CD4-positive, CD25-positive, alpha-beta regulatory T cell (primary cell): Measurements from ENCODE around the gene AP4M1. TPM values are rescaled to one million over a fixed set of nuclear protein-coding genes. Genes with fewer than 3 reads are reported as not detected.

Experiments
- ATAC-seq, 2 donors: fragments of 150-1000 bp; cut with Tn5 transposase; one replicate each; pipeline ENCODE4 v1.10.0; 2021; ENCODE audit warnings: low read depth in 2 of 2, moderate number of reproducible peaks in 2 of 2, moderate library complexity in 1 of 2
- DNase-seq, 3 donors: peaks; one replicate each; pipeline versions ENCODE4 v3.0.0 to v3.0.0-alpha.2; 2012 to 2022; ENCODE audit warnings: mixed read lengths in 1 of 3
- H3K27ac ChIP-seq: one replicate; pipeline ENCODE4 v1.7.0; 2013; ENCODE audit warnings: mild to moderate bottlenecking, low read length; ENCODE audit not compliant: insufficient read depth, poor library complexity, severe bottlenecking
- H3K27me3 ChIP-seq: one replicate; pipeline ENCODE4 v1.7.0; 2013; ENCODE audit warnings: low read length; ENCODE audit not compliant: control insufficient read depth, insufficient read depth
- H3K36me3 ChIP-seq: one replicate; pipeline ENCODE4 v1.7.0; 2013; ENCODE audit warnings: mild to moderate bottlenecking, low read length, moderate library complexity; ENCODE audit not compliant: control insufficient read depth, insufficient read depth
- H3K4me1 ChIP-seq: 2 replicates; pipeline ENCODE4 v1.7.0; 2013; ENCODE audit warnings: mild to moderate bottlenecking, low read length; ENCODE audit not compliant: insufficient read depth, control insufficient read depth, poor library complexity, severe bottlenecking
- H3K4me3 ChIP-seq: one replicate; pipeline ENCODE4 v1.7.0; 2013; ENCODE audit warnings: low read depth, mild to moderate bottlenecking, low read length, moderate library complexity
- H3K9me3 ChIP-seq, 2 experiments: 1 replicate in 1 of 2; 2 replicates in 1 of 2; pipeline ENCODE4 v1.7.0; 2013; ENCODE audit warnings: low read length in 2 of 2, mild to moderate bottlenecking in 1 of 2, moderate library complexity in 1 of 2; ENCODE audit not compliant: control insufficient read depth in 2 of 2
- H3K27ac Mint-ChIP-seq, 3 donors: one replicate each; pipeline ENCODE4 v1.8.0; 2020 to 2022; ENCODE audit warnings: mild to moderate bottlenecking in 3 of 3, mixed read lengths in 3 of 3, moderate library complexity in 2 of 3
- H3K27me3 Mint-ChIP-seq: one replicate; pipeline ENCODE4 v1.8.0; 2022; ENCODE audit warnings: mild to moderate bottlenecking, mixed read lengths
- H3K36me3 Mint-ChIP-seq: one replicate; pipeline ENCODE4 v1.8.0; 2020; ENCODE audit warnings: mixed read lengths
- H3K4me1 Mint-ChIP-seq, 4 donors: one replicate each; pipeline ENCODE4 v1.8.0; 2020 to 2022; ENCODE audit warnings: mixed read lengths in 4 of 4, mild to moderate bottlenecking in 1 of 4
- H3K4me3 Mint-ChIP-seq, 4 donors: one replicate each; pipeline ENCODE4 v1.8.0; 2020 to 2022; ENCODE audit warnings: mild to moderate bottlenecking in 4 of 4, mixed read lengths in 4 of 4, moderate library complexity in 3 of 4
- H3K9me3 Mint-ChIP-seq, 7 donors: one replicate each; pipeline ENCODE4 v1.8.0; 2020 to 2022; ENCODE audit warnings: mixed read lengths in 7 of 7, mild to moderate bottlenecking in 3 of 7, moderate library complexity in 2 of 7
- polyA plus RNA-seq, 4 donors: library from polyadenylated mRNA; unstranded; fragments of 300-500 nt; fragmentation: Illumina TruSeq; gene quantifications; one replicate each; pipeline ENCODE4 v1.2.3, GENCODE V29; 2021
- total RNA-seq: library from RNA; stranded (reverse); gene quantifications from one replicate; pipeline ENCODE4 v1.2.3, GENCODE V29; 2022

Gene AP4M1
- total and polyA plus RNA-seq, 5 donors from 2014 or later, result 2.6 to 6.4 (median 4.3) TPM

GRCh38 chr7:100065452-100066186, 35.8 kb upstream of the AP4M1 start:
- Mint-ChIP-seq H3K4me1 (no peaks in the 10 kb centered on the region), H3K9me3 (peaks cover 0 to 6% (median 1%) of the 10 kb centered on the region in 7 donors), H3K4me3 (no peak overlapping the region), H3K36me3 (peaks cover 37% of the 10 kb centered on the region), H3K27ac (no peak overlapping the region), H3K27me3 (no peaks in the 10 kb centered on the region)
- no peak overlapping the region for H3K27ac ChIP-seq
- DNase-seq (no peak), ATAC-seq (no peak)
- no peak overlapping the region for H3K4me3 ChIP-seq
- H3K4me1 ChIP-seq, result no peaks in the 10 kb centered on the region
- peaks cover 27% of the 10 kb centered on the region for H3K36me3 ChIP-seq
- H3K27me3 ChIP-seq, result no peaks in the 10 kb centered on the region
- peaks cover 2 to 6% of the 10 kb centered on the region in 2 experiments for H3K9me3 ChIP-seq

GRCh38 chr7:100066953-100067352, 34.5 kb upstream of the AP4M1 start:
- H3K36me3 ChIP-seq, result peaks cover 40% of the 10 kb centered on the region
- Mint-ChIP-seq H3K27ac (no peak overlapping the region), H3K4me1 (peaks cover 0 to under 1% (median 0%) of the 10 kb centered on the region in 4 donors), H3K9me3 (peaks cover 0 to 19% (median 9%) of the 10 kb centered on the region in 7 donors), H3K4me3 (no peak overlapping the region), H3K27me3 (no peaks in the 10 kb centered on the region), H3K36me3 (peaks cover 45% of the 10 kb centered on the region)
- H3K9me3 ChIP-seq, result peaks cover 15 to 20% of the 10 kb centered on the region in 2 experiments
- H3K27me3 ChIP-seq, result no peaks in the 10 kb centered on the region
- ATAC-seq, result no peak
- no peak overlapping the region for H3K27ac ChIP-seq
- no peak for DNase-seq
- no peak overlapping the region for H3K4me3 ChIP-seq
- H3K4me1 ChIP-seq, result no peaks in the 10 kb centered on the region

GRCh38 chr7:100069991-100070390, 31.5 kb upstream of the AP4M1 start:
- Histone ChIP-seq H3K27ac (no peak overlapping the region), H3K27me3 (no peaks in the 10 kb centered on the region), H3K4me3 (no peak overlapping the region), H3K36me3 (peaks cover 58% of the 10 kb centered on the region), H3K9me3 (peaks cover 21 to 31% of the 10 kb centered on the region in 2 experiments), H3K4me1 (no peaks in the 10 kb centered on the region)
- DNase-seq (no peak), ATAC-seq (no peak)
- H3K36me3 Mint-ChIP-seq, result peaks cover 53% of the 10 kb centered on the region
- peaks cover 0 to 30% (median 9%) of the 10 kb centered on the region in 7 donors for H3K9me3 Mint-ChIP-seq
- no peaks in the 10 kb centered on the region for H3K27me3 Mint-ChIP-seq
- peaks cover 0 to 6% (median 0%) of the 10 kb centered on the region in 4 donors for H3K4me1 Mint-ChIP-seq
- H3K27ac Mint-ChIP-seq, result peak overlapping the region in 1 of 3 donors; percentile 71
- H3K4me3 Mint-ChIP-seq, result no peak overlapping the region

DNA sequence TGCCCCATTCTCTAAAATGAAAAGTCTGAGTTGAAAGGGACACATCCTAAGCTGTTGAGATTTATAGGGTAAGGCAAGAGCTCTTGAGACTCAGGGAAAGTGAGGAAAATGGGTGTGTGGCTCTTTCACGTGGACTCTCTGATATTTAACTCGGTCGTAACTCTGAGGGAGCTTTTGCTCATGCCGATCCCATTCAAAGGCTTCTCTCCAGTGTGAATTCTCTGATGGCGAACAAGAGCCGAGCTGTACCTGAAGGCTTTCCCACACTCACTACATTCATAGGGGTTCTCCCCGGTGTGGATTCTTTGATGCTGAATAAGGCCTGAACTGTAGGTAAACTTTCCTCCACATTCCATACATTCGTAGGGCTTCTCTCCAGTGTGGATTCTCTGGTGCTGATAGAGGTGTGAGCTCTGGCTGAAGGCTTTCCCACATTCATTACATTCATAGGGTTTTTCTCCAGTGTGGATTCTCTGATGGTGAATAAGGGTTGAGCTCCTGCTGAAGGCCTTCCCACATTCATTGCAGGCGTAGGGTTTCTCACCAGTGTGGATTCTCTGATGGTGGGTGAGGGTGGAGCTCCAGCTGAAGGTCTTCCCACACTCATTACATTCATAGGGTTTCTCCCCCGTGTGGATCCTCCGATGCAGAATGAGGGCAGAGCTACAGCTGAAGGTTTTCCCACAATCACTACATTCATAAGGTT, 30.3 kb upstream of the AP4M1 start:
- Mint-ChIP-seq H3K27ac (no peak overlapping the region), H3K4me3 (no peak overlapping the region), H3K9me3 (peaks cover 0 to 32% (median 9%) of the 10 kb centered on the region in 7 donors), H3K4me1 (peaks cover 0 to 6% (median 2%) of the 10 kb centered on the region in 4 donors), H3K36me3 (peaks cover 64% of the 10 kb centered on the region), H3K27me3 (no peaks in the 10 kb centered on the region)
- H3K27ac ChIP-seq, result no peak overlapping the region
- no peak for DNase-seq
- ATAC-seq, result no peak
- H3K4me1 ChIP-seq, result no peaks in the 10 kb centered on the region
- H3K4me3 ChIP-seq, result no peak overlapping the region
- H3K36me3 ChIP-seq, result peaks cover 64% of the 10 kb centered on the region
- peaks cover 21 to 31% of the 10 kb centered on the region in 2 experiments for H3K9me3 ChIP-seq
- H3K27me3 ChIP-seq, result no peaks in the 10 kb centered on the region

DNA sequence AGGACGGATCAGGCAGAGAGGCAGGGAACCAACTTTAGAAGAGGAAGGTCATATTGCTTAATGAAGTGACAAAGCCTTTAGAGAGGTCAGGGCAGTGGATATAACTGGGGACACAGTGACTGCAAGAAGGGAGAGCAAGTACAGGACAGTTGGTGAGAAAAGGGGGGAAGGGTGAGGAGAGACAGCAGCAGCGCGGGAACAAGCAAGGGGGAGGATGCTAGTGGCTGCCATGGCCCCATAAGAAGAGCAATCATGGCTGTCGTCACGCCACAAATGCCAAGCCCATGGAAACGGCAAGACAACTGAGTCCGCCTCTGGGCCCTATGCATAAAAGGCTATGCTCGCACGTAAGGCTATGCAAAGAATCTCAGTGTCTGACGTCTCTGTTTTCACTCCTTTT, 29.0 kb upstream of the AP4M1 start:
- no peaks in the 10 kb centered on the region for H3K27me3 Mint-ChIP-seq
- H3K4me1 Mint-ChIP-seq, result peaks cover 0 to 6% (median 5%) of the 10 kb centered on the region in 4 donors
- Histone ChIP-seq H3K27me3 (no peaks in the 10 kb centered on the region), H3K4me1 (no peaks in the 10 kb centered on the region), H3K9me3 (peaks cover 21 to 31% of the 10 kb centered on the region in 2 experiments), H3K27ac (no peak overlapping the region), H3K4me3 (no peak overlapping the region), H3K36me3 (peaks cover 75% of the 10 kb centered on the region)
- peaks cover 64% of the 10 kb centered on the region for H3K36me3 Mint-ChIP-seq
- no peak overlapping the region for H3K27ac Mint-ChIP-seq
- DNase-seq, result no peak
- no peak for ATAC-seq
- H3K9me3 Mint-ChIP-seq, result peaks cover 0 to 32% (median 9%) of the 10 kb centered on the region in 7 donors
- peak overlapping the region in 1 of 4 donors; percentile 78 for H3K4me3 Mint-ChIP-seq

DNA sequence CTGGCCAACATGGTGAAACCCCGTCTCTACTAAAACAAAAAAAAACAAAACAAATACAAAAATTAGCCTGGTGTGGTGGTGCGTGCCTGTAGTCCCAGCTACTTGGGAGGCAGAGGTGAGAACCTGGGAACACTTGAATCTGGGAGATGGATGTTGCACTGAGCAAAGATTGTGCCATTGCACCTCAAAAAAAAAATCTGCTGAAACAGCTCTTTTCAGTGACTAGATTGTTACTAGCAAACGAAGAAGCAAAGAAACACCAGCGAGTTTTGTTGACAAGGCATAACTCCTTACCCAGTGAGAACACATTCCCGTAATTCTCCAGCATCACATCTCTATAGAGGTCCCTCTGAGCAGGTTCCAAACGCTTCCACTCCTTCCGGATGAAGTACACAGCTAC, 26.6 kb upstream of the AP4M1 start:
- no peak overlapping the region for H3K27ac ChIP-seq
- peaks cover 0 to 32% (median 9%) of the 10 kb centered on the region in 7 donors for H3K9me3 Mint-ChIP-seq
- DNase-seq (no peak), ATAC-seq (no peak)
- H3K36me3 Mint-ChIP-seq, result peaks cover 68% of the 10 kb centered on the region
- no peak overlapping the region for H3K4me3 ChIP-seq
- no peaks in the 10 kb centered on the region for H3K27me3 ChIP-seq
- H3K4me3 Mint-ChIP-seq, result no peak overlapping the region
- H3K27ac Mint-ChIP-seq, result no peak overlapping the region
- H3K36me3 ChIP-seq, result peaks cover 84% of the 10 kb centered on the region
- peaks cover 3% of the 10 kb centered on the region for H3K4me1 ChIP-seq
- H3K9me3 ChIP-seq, result peaks cover 21 to 31% of the 10 kb centered on the region in 2 experiments
- H3K4me1 Mint-ChIP-seq, result peaks cover 0 to 16% (median 9%) of the 10 kb centered on the region in 4 donors
- no peaks in the 10 kb centered on the region for H3K27me3 Mint-ChIP-seq

GRCh38 chr7:100075418-100075817, 26.0 kb upstream of the AP4M1 start:
- Mint-ChIP-seq H3K36me3 (peaks cover 62% of the 10 kb centered on the region), H3K4me3 (peak overlapping the region in 1 of 4 donors; percentile 14), H3K27ac (no peak overlapping the region), H3K9me3 (peaks cover 0 to 29% (median 9%) of the 10 kb centered on the region in 7 donors), H3K4me1 (peaks cover 0 to 21% (median 12%) of the 10 kb centered on the region in 4 donors), H3K27me3 (no peaks in the 10 kb centered on the region)
- H3K4me1 ChIP-seq, result peaks cover 8% of the 10 kb centered on the region
- H3K9me3 ChIP-seq, result peaks cover 21 to 26% of the 10 kb centered on the region in 2 experiments
- peaks cover 78% of the 10 kb centered on the region for H3K36me3 ChIP-seq
- DNase-seq, result no peak
- no peak overlapping the region for H3K4me3 ChIP-seq
- no peak for ATAC-seq
- H3K27me3 ChIP-seq, result no peaks in the 10 kb centered on the region
- H3K27ac ChIP-seq, result no peak overlapping the region
